ENCODE results near the gene FCRLB. TPM values are rescaled to one million over a fixed set of nuclear protein-coding genes. Genes with fewer than 3 reads are reported as not detected.
A peak's percentile ranks its signal among the peaks of the same experiment; 100 is the strongest.

Gene FCRLB
- total and polyA plus RNA-seq, 11 donors = 0.22 to 0.75 (median 0.46) TPM

- Histone ChIP-seq H3K27me3 (no peaks in the 10 kb centered on the region), H3K4me1 (peaks cover 0 to 81% (median 19%) of the 10 kb centered on the region in 12 donors), H3K27ac (peak overlapping the region in 2 of 12 donors; percentile 28 to 90), H3K36me3 (no peaks in the 10 kb centered on the region), H3K4me3 (peak overlapping the region in 1 of 12 donors; percentile 19), H3K9me3 (no peaks in the 10 kb centered on the region)
- ATAC-seq (peak; percentile 52 to 86 (median 68)), DNase-seq (no peak)
- TF ChIP-seq POLR2A (IDR thresholded peaks at IDR 0.05) (no peak), CTCF (IDR thresholded peaks at IDR 0.05) (no peak)
- intact Hi-C loops (cut with DNase I) = no loop called here
Measured at GRCh38 chr1:161772397-161772796, 51.1 kb downstream of the FCRLB start.

DNA sequence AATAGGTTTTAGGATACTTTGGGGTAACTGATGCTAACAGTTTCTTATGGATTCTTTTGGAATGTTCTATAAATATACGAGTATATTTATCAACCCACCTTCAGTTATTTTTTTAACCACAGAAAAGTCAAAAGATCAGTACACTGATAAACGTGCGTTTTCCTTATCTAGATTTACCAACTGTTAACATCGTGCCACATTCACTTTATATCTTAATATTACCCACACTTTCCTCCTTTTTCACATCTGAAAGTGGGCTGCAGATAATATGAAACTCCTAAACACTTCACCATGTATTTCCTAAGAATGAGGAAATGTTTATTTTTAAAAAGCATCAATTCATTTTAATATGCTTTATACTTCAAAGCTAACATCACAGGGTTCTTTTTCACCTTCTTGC lies 52.4 kb downstream of the FCRLB start:
- 66 to 76% (median 69%) methylated on average over 4 of the region's 4 CpGs for WGBS, 4 donors
- intact Hi-C loops (cut with DNase I) = no loop called here
- peaks cover 0 to 12% (median 0%) of the 10 kb centered on the region in 9 donors for H3K36me3 ChIP-seq
- DNase-seq (no peak), ATAC-seq (no peak)
- no peaks in the 10 kb centered on the region for H3K9me3 ChIP-seq
- no peaks in the 10 kb centered on the region for H3K27me3 ChIP-seq
- H3K27ac ChIP-seq = peak overlapping the region in 1 of 12 donors; percentile 90
- H3K4me3 ChIP-seq = no peak overlapping the region
- H3K4me1 ChIP-seq = peaks cover 0 to 69% (median 9%) of the 10 kb centered on the region in 12 donors
- TF ChIP-seq CTCF (IDR thresholded peaks at IDR 0.05) (no peak), POLR2A (IDR thresholded peaks at IDR 0.05) (no peak)

DNA sequence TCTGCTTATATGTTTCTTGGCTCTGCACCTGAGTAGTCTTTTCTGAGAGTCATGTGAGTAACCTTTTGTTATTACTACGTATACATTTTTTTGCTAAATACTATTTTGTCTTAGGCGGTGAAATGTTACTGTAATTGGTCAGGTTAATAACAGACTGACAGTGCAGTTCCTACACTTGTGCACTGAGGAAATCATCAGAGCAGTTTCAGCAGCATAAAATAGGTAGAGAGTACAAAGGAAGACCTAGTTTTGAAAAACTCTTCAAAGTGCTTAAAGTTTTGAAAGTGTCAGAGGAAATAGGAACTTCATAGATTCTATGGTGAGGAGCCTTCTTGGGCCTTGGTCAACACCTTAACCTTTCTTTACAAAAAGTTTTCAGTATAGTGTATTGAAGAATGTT lies 55.9 kb downstream of the FCRLB start:
- Histone ChIP-seq H3K4me3 (no peak overlapping the region), H3K9me3 (no peaks in the 10 kb centered on the region), H3K4me1 (peaks cover 0 to 35% (median 2%) of the 10 kb centered on the region in 12 donors), H3K36me3 (peaks cover 0 to 41% (median 18%) of the 10 kb centered on the region in 9 donors), H3K27me3 (no peaks in the 10 kb centered on the region), H3K27ac (no peak overlapping the region)
- no peak for TF ChIP-seq CTCF (IDR thresholded peaks at IDR 0.05)
- TF ChIP-seq POLR2A (IDR thresholded peaks at IDR 0.05) = no peak
- DNase-seq (no peak), ATAC-seq (no peak)
- intact Hi-C loops (cut with DNase I) = no loop called here
- WGBS, 4 donors = 93 to 97% (median 94%) methylated on average over 2 of the region's 2 CpGs

Other genes starting within 250 kb of the FCRLB start
- 100 to 1,000 TPM in 1 of 9 donors, 10 to 100 TPM in 7, 1 to 10 TPM in 1; 9.7 to 131 (median 11.7) TPM for gene FCGR2A, start 216.1 kb upstream of the FCRLB start, total RNA-seq
- gene FCGR2A, start 216.1 kb upstream of the FCRLB start, polyA plus RNA-seq = 10 to 100 TPM in 1 of 2 donors, 1 to 10 TPM in 1; 5.2 to 11.4 TPM
- gene HSPA6, start 197.0 kb upstream of the FCRLB start, total RNA-seq = 1 to 10 TPM in 3 of 9 donors, under 1 TPM in 6; 0.27 to 5.9 (median 0.93) TPM
- gene HSPA6, start 197.0 kb upstream of the FCRLB start, polyA plus RNA-seq = 1 to 10 TPM in 1 of 2 donors, under 1 TPM in 1; 0.65 to 1.3 TPM
- gene FCGR3A, start 171.7 kb upstream of the FCRLB start, total RNA-seq = 100 to 1,000 TPM in 1 of 9 donors, 10 to 100 TPM in 3, 1 to 10 TPM in 5; 1.8 to 204 (median 9.2) TPM
- 1 to 10 TPM; 3.2 to 9.9 TPM for gene FCGR3A, start 171.7 kb upstream of the FCRLB start, polyA plus RNA-seq
- gene FCGR3B, start 90.4 kb upstream of the FCRLB start, total RNA-seq = 10 to 100 TPM in 1 of 9 donors, 1 to 10 TPM in 8; 1.3 to 12.7 (median 1.7) TPM
- gene FCGR3B, start 90.4 kb upstream of the FCRLB start, polyA plus RNA-seq = under 1 TPM; 0.15 to 0.37 TPM
- gene FCGR2B, start 58.4 kb upstream of the FCRLB start, total RNA-seq = 10 to 100 TPM in 2 of 9 donors, 1 to 10 TPM in 7; 3.8 to 51.6 (median 5.6) TPM
- 1 to 10 TPM; 2.5 to 3.5 TPM for gene FCGR2B, start 58.4 kb upstream of the FCRLB start, polyA plus RNA-seq
- gene FCRLA, start 14.3 kb upstream of the FCRLB start, total RNA-seq = 1 to 10 TPM in 1 of 9 donors, under 1 TPM in 2, not detected in 6; 0.20 to 1.0 (median 0.41) TPM
- gene FCRLA, start 14.3 kb upstream of the FCRLB start, polyA plus RNA-seq = under 1 TPM; 0.11 to 0.23 TPM
- 10 to 100 TPM in 1 of 9 donors, 1 to 10 TPM in 8; 5.2 to 10.0 (median 7.1) TPM for gene DUSP12, start 28.2 kb downstream of the FCRLB start, total RNA-seq
- gene DUSP12, start 28.2 kb downstream of the FCRLB start, polyA plus RNA-seq = 10 to 100 TPM in 1 of 2 donors, 1 to 10 TPM in 1; 5.8 to 18.1 TPM
- 10 to 100 TPM; 13.3 to 24.4 (median 17.6) TPM for gene ATF6, start 44.8 kb downstream of the FCRLB start, total RNA-seq
- 10 to 100 TPM in 1 of 2 donors, 1 to 10 TPM in 1; 3.0 to 16.2 TPM for gene ATF6, start 44.8 kb downstream of the FCRLB start, polyA plus RNA-seq